ENCODE measurements around the gene TOX3. TPM values are rescaled to one million over a fixed set of nuclear protein-coding genes. Genes with fewer than 3 reads are reported as not detected.

TOX3 gene
- total and polyA plus RNA-seq, 2 of the 8 experiments (the other 6 are each of a cell fraction or from before 2014, with no cell fraction given) = 16.7 to 31.2 TPM

DNA sequence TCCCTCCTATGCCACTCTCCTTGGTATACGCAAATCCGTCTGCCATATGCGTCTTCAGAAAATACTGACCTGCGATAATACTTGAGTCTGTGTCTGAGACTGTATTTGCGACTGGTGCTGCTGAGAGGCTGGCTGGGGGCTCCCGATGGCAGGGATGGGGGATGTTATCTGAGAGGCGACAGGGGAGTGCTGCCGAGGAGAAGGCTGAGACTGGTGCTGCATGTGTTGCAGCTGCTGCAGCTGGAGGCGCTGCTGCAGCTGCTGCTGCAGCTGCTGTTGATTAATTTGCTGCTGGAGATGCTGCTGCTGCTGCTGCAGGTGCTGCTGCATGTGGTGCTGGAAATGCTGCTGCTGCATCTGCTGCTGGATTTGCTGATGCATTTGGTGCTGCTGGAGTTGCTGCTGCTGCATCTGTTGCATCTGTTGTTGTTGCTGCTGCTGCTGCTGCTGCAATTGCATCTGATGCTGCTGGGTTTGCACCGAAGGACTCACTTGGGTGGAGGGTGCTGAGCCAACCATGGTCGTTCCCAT is 107.7 kb downstream of the TOX3 start:
- Histone ChIP-seq H3K4me1 (replicated peaks in 1 of 4; ENCODE audit: control insufficient read depth in 3 of 4, insufficient read depth in 4 of 4, low read length in 3 of 4) (peaks cover 0 to 8% (median 0%) of the 10 kb centered on the region in 4 experiments; a peak in 3 of 7 replicates), H3K79me2 (ENCODE audit: control insufficient read depth in 1 of 2, insufficient read depth in 2 of 2, low read length in 2 of 2) (no peaks in the 10 kb centered on the region), H2BK12ac (ENCODE audit: low read depth, low read length) (no peak overlapping the region), H3K23me2 (ENCODE audit: low read depth, low read length) (no peaks in the 10 kb centered on the region), H2BK15ac (ENCODE audit: low read length) (no peak overlapping the region), H3K23ac (ENCODE audit: insufficient read length) (no peak overlapping the region), H3K4me3 (ENCODE audit: extremely low read depth in 1 of 4, insufficient read depth in 2 of 4, low read depth in 3 of 4, low read length in 4 of 4) (no peak overlapping the region), H3K4me2 (ENCODE audit: insufficient read depth in 1 of 2, low read depth in 2 of 2, low read length in 2 of 2) (no peak overlapping the region), H2BK5ac (ENCODE audit: low read depth, low read length) (no peak overlapping the region), H2AK5ac (ENCODE audit: low read depth, low read length) (no peak overlapping the region), H2BK120ac (replicated peaks; ENCODE audit: low read depth, low read length) (no peak overlapping the region), H3K9me3 (ENCODE audit: insufficient read depth in 2 of 2, low read depth in 1 of 2, low read length in 1 of 2) (peaks cover 3 to 4% of the 10 kb centered on the region in 2 experiments; a peak in 2 of 4 replicates), H3K4ac (replicated peaks; ENCODE audit: insufficient read length, low read depth, low read length) (no peak overlapping the region), H3K27ac (ENCODE audit: low read depth, low read length) (no peak overlapping the region), H3K18ac (ENCODE audit: extremely low read depth, low read length) (no peak overlapping the region), H4K5ac (ENCODE audit: insufficient read length, low read depth, low read length) (no peak overlapping the region), H2BK20ac (ENCODE audit: low read length) (no peak overlapping the region; the same call in 1 of the 2 replicates), H3K9ac (replicated peaks in 1 of 4; ENCODE audit: extremely low read depth in 1 of 4, low read depth in 3 of 4, low read length in 3 of 4) (no peak overlapping the region), H2AFZ (ENCODE audit: low read length) (no peak overlapping the region), H3K79me1 (ENCODE audit: low read depth, low read length) (no peaks in the 10 kb centered on the region), H3K36me3 (ENCODE audit: control insufficient read depth in 2 of 4, insufficient read depth in 4 of 4, low read length in 3 of 4) (peaks cover 10 to 64% (median 30%) of the 10 kb centered on the region in 4 experiments), H3K14ac (ENCODE audit: insufficient read length) (no peak overlapping the region), H4K20me1 (replicated peaks in 1 of 2; ENCODE audit: control insufficient read depth in 1 of 2, insufficient read depth in 2 of 2, low read length in 2 of 2) (peaks cover 0 to 2% of the 10 kb centered on the region in 2 experiments), H3K27me3 (replicated peaks in 1 of 4; ENCODE audit: control insufficient read depth in 3 of 4, extremely low read depth in 1 of 4, insufficient read depth in 3 of 4, low read length in 3 of 4) (no peaks in the 10 kb centered on the region), H4K8ac (ENCODE audit: extremely low read depth, insufficient read depth, low read length) (no peak overlapping the region), H3K56ac (replicated peaks; ENCODE audit: insufficient read length, low read depth, low read length) (no peak overlapping the region), H4K91ac (replicated peaks; ENCODE audit: insufficient read length, low read length) (no peak overlapping the region)
- 91% methylated on average over 11 of the region's 11 CpGs; no CpG with 5 or more reads in 1 of the 2 experiments for WGBS, 2 experiments (ENCODE audit: extremely low coverage in 1 of 2, insufficient coverage in 1 of 2, insufficient read length in 1 of 2, insufficient replicate concordance in 2 of 2, low coverage in 1 of 2, low lambda C conversion rate in 2 of 2, missing lambda C conversion rate in 1 of 2)
- no peak for DNase-seq (ENCODE audit: low read depth in 1 of 2, low spot score in 2 of 2)
- CTCF ChIA-PET (ENCODE audit: partially characterized antibody) = interaction anchor here (0.6 kb wide), 1 partner anchor 10 kb away, joined by 3 read pairs; no protein-coding TSS in a partner anchor
- FAIRE-seq = no peak
- TF ChIP-seq NANOG (IDR thresholded peaks at IDR 0.05; ENCODE audit: insufficient read depth, low read depth, low read length, poor library complexity, severe bottlenecking) = no peak
- TF ChIP-seq POU5F1 (IDR thresholded peaks at IDR 0.05; ENCODE audit: low read depth, low read length) = no peak
- TF ChIP-seq TCF12 (IDR thresholded peaks at IDR 0.05; ENCODE audit: low read depth, low read length) = no peak
- no peak for TF ChIP-seq POLR2AphosphoS5 (IDR thresholded peaks at IDR 0.05; ENCODE audit: low read depth, low read length)
- TF ChIP-seq KDM1A (IDR thresholded peaks at IDR 0.05; ENCODE audit: borderline replicate concordance, low read length) = no peak
- no peak for TF ChIP-seq MAFK (IDR thresholded peaks at IDR 0.05; ENCODE audit: low read depth, low read length)
- no peak for TF ChIP-seq HDAC6 (IDR thresholded peaks at IDR 0.05; ENCODE audit: low read depth, low read length)
- TF ChIP-seq SP4 (IDR thresholded peaks at IDR 0.05; ENCODE audit: low read length) = no peak
- no peak for TF ChIP-seq FOSL1 (IDR thresholded peaks at IDR 0.05; ENCODE audit: insufficient read depth, low read depth, low read length)
- TF ChIP-seq JUN (IDR thresholded peaks at IDR 0.05; ENCODE audit: low read depth, low read length) = no peak
- no peak for TF ChIP-seq CREB1 (IDR thresholded peaks at IDR 0.05)
- no peak for TF ChIP-seq RFX5 (IDR thresholded peaks at IDR 0.05; ENCODE audit: borderline replicate concordance, low read depth, low read length)
- no peak for TF ChIP-seq EP300 (IDR thresholded peaks at IDR 0.05; ENCODE audit: borderline replicate concordance in 1 of 2, low read depth in 2 of 2, low read length in 2 of 2)
- POLR2A ChIA-PET (ENCODE audit: partially characterized antibody) = no interaction called here

All from H1 (cell line).